Epithelial cell of esophagus (primary cell): ENCODE results near the gene C17orf107.

Source experiments
- DNase-seq: peaks from one replicate; pipeline ENCODE4 v3.0.0; 2010; ENCODE audit warnings: low read depth
- H3K4me3 ChIP-seq: 2 replicates; pipeline ENCODE4 v1.5.1; 2011; ENCODE audit warnings: mild to moderate bottlenecking, low read length, control low read depth
- CTCF ChIP-seq: IDR thresholded peaks from 2 replicates; pipeline ENCODE4 v1.5.1; 2011; ENCODE audit warnings: low read depth, mild to moderate bottlenecking, low read length, control low read depth, inconsistent platforms; ENCODE audit not compliant: insufficient read depth; ENCODE audit errors: missing control alignments

The C17orf107 gene

GRCh38 chr17:4951486-4951885 is 52.1 kb downstream of the C17orf107 start:
- no peak for DNase-seq
- TF ChIP-seq CTCF, result no peak
- H3K4me3 ChIP-seq, result no peak overlapping the region
